PC-3 (cell line): ENCODE results near the gene PDSS2. TPM values are rescaled to one million over a fixed set of nuclear protein-coding genes. Genes with fewer than 3 reads are reported as not detected.
"Not testable (repeated sequence)": the region's sequence is repeated elsewhere in the genome, so short reads cannot be mapped to it uniquely, and the experiment has no call there.

Source experiments
- ATAC-seq: fragments of 200-7000 bp; cut with Tn5 transposase; 2 replicates; pipeline ENCODE4 v1.9.1; 2020; ENCODE audit warnings: mild to moderate bottlenecking, moderate library complexity
- BruUV-seq: library from RNA; stranded (reverse); fragments of 400-500 nt; replicated peaks from 2 replicates; lab custom pipeline; 2021; lab: Mats Ljungman, UMichigan
- CTCF ChIA-PET: fragments of 300-600 bp; sonication (Branson Sonifier 250); formaldehyde crosslinking; loops from one replicate; lab custom pipeline; 2022; ENCODE audit warnings: antibody characterized with exemption; lab: Charles Lee
- POLR2A ChIA-PET: fragments of 300-600 bp; sonication (Branson Sonifier 250); formaldehyde crosslinking; loops from one replicate; lab custom pipeline; 2022; ENCODE audit warnings: antibody characterized with exemption; ENCODE audit not compliant: unreplicated experiment; lab: Charles Lee
- DNase-seq: peaks from one replicate; pipeline ENCODE4 v3.0.0-alpha.2; 2015
- H2AFZ ChIP-seq: fragments of 300-600 bp; sonication (generic); 2 replicates; pipeline ENCODE4 v1.6.0; 2016; ENCODE audit warnings: antibody characterized with exemption, low read length
- H3F3A ChIP-seq: fragments of 300-600 bp; sonication (generic); one replicate; pipeline ENCODE4 v1.6.0; 2017; ENCODE audit warnings: antibody characterized with exemption, low read length, control low read depth, mild to moderate bottlenecking; ENCODE audit not compliant: unreplicated experiment
- H3K27ac ChIP-seq: fragments of 300-600 bp; sonication (generic); 2 replicates; pipeline ENCODE4 v1.5.1; 2016; ENCODE audit warnings: mild to moderate bottlenecking, low read length
- H3K27me3 ChIP-seq: fragments of 300-600 bp; sonication (generic); 2 replicates; pipeline ENCODE4 v1.6.1; 2016; ENCODE audit warnings: low read length, mixed read lengths
- H3K36me3 ChIP-seq: fragments of 300-600 bp; sonication (generic); 2 replicates; pipeline ENCODE4 v1.6.1; 2016; ENCODE audit warnings: low read depth, mixed run types, low read length, mixed read lengths
- H3K4me1 ChIP-seq: fragments of 300-600 bp; sonication (generic); 2 replicates; pipeline ENCODE4 v1.5.1; 2016; ENCODE audit warnings: low read length; ENCODE audit not compliant: insufficient read depth
- H3K4me2 ChIP-seq: fragments of 300-600 bp; sonication (generic); 2 replicates; pipeline ENCODE4 v1.6.0; 2016; ENCODE audit warnings: low read length
- H3K4me3 ChIP-seq: fragments of 300-600 bp; sonication (generic); 2 replicates; pipeline ENCODE4 v1.5.1; 2016; ENCODE audit warnings: mild to moderate bottlenecking, low read length, mixed read lengths
- H3K79me2 ChIP-seq: fragments of 300-600 bp; sonication (generic); 2 replicates; pipeline ENCODE4 v1.6.1; 2017; ENCODE audit warnings: low read length, mixed read lengths
- H3K9ac ChIP-seq: fragments of 300-600 bp; sonication (generic); 2 replicates; pipeline ENCODE4 v1.6.0; 2016; ENCODE audit warnings: mild to moderate bottlenecking, low read length
- H3K9me2 ChIP-seq: fragments of 300-600 bp; sonication (generic); replicated peaks from 2 replicates; pipeline ENCODE4 v1.6.1; 2016; ENCODE audit warnings: mixed run types, low read length, mixed read lengths
- H3K9me3 ChIP-seq: fragments of 300-600 bp; sonication (generic); 2 replicates; pipeline ENCODE4 v1.6.1; 2016; ENCODE audit warnings: low read length, mixed read lengths
- H4K20me1 ChIP-seq: fragments of 300-600 bp; sonication (generic); 2 replicates; pipeline ENCODE4 v1.6.1; 2016; ENCODE audit warnings: low read length, mixed read lengths
- EZH2 ChIP-seq: fragments of 300-600 bp; sonication (generic); IDR thresholded peaks from one replicate; pipeline ENCODE4 v1.6.1; 2017; ENCODE audit warnings: antibody characterized with exemption, mild to moderate bottlenecking, low read length; ENCODE audit not compliant: unreplicated experiment
- EZH2phosphoT487 ChIP-seq: fragments of 300-600 bp; sonication (generic); IDR thresholded peaks from 2 replicates; pipeline ENCODE4 v1.6.1; 2018; ENCODE audit warnings: mild to moderate bottlenecking, antibody characterized with exemption, low read length, borderline replicate concordance
- intact Hi-C: fragments of 100-400 bp; cut with micrococcal nuclease; formaldehyde crosslinking; loops from 2 replicates; pipeline ENCODE4 v1.9.0; 2023
- total RNA-seq: library from RNA; depleted of rRNA; stranded (reverse); fragments of >200 nt; gene quantifications from 2 replicates; pipeline ENCODE4 v1.2.3, GENCODE V29; 2014
- TF ChIP-seq, protein P1 (sequence below): fragments of 300-600 bp; sonication (generic); conservative IDR thresholded peaks from 2 replicates; pipeline ENCODE4 v1.5.1; 2017; ENCODE audit warnings: antibody characterized with exemption, low read depth, mild to moderate bottlenecking, low read length

PDSS2 gene
- total RNA-seq, 1 experiment from 2014 or later: 6.6 TPM

GRCh38 chr6:107284805-107285204 lies 174.6 kb downstream of the PDSS2 start:
- Histone ChIP-seq H3K27ac (no peak overlapping the region), H4K20me1 (no peaks in the 10 kb centered on the region), H3K4me1 (no peaks in the 10 kb centered on the region), H3K79me2 (no peaks in the 10 kb centered on the region), H3K9ac (no peak overlapping the region), H3F3A (no peaks in the 10 kb centered on the region), H3K9me2 (no peaks in the 10 kb centered on the region), H3K27me3 (no peaks in the 10 kb centered on the region), H2AFZ (no peak overlapping the region), H3K4me2 (no peak overlapping the region), H3K36me3 (no peaks in the 10 kb centered on the region), H3K9me3 (no peaks in the 10 kb centered on the region), H3K4me3 (no peak overlapping the region)
- ChIA-PET POLR2A (no interaction called here), CTCF (interaction anchor here (0.6 kb wide), 1 partner anchor 175 kb away, joined by 8 read pairs; no protein-coding TSS in a partner anchor)
- DNase-seq (no peak), ATAC-seq (no peak)
- intact Hi-C loops: no loop called here
- TF ChIP-seq, protein P1, sequence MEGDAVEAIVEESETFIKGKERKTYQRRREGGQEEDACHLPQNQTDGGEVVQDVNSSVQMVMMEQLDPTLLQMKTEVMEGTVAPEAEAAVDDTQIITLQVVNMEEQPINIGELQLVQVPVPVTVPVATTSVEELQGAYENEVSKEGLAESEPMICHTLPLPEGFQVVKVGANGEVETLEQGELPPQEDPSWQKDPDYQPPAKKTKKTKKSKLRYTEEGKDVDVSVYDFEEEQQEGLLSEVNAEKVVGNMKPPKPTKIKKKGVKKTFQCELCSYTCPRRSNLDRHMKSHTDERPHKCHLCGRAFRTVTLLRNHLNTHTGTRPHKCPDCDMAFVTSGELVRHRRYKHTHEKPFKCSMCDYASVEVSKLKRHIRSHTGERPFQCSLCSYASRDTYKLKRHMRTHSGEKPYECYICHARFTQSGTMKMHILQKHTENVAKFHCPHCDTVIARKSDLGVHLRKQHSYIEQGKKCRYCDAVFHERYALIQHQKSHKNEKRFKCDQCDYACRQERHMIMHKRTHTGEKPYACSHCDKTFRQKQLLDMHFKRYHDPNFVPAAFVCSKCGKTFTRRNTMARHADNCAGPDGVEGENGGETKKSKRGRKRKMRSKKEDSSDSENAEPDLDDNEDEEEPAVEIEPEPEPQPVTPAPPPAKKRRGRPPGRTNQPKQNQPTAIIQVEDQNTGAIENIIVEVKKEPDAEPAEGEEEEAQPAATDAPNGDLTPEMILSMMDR: no peak
- no peak for TF ChIP-seq EZH2phosphoT487
- no peak for TF ChIP-seq EZH2
- no TSS peak for BruUV-seq

GRCh38 chr6:107280791-107281190 lies 178.6 kb downstream of the PDSS2 start:
- Histone ChIP-seq H3F3A (no peaks in the 10 kb centered on the region), H4K20me1 (no peaks in the 10 kb centered on the region), H3K9me2 (no peaks in the 10 kb centered on the region), H3K4me2 (no peak overlapping the region), H3K79me2 (no peaks in the 10 kb centered on the region), H3K9me3 (no peaks in the 10 kb centered on the region), H3K27ac (no peak overlapping the region), H2AFZ (no peak overlapping the region), H3K4me1 (no peaks in the 10 kb centered on the region), H3K9ac (no peak overlapping the region), H3K36me3 (no peaks in the 10 kb centered on the region), H3K27me3 (no peaks in the 10 kb centered on the region), H3K4me3 (no peak overlapping the region)
- DNase-seq (no peak), ATAC-seq (no peak)
- CTCF ChIA-PET: no interaction called here
- intact Hi-C loops: no loop called here
- TF ChIP-seq EZH2phosphoT487 (no peak), EZH2 (no peak)
- TF ChIP-seq, protein P1: no peak
- POLR2A ChIA-PET: no interaction called here
- BruUV-seq: no TSS peak

DNA sequence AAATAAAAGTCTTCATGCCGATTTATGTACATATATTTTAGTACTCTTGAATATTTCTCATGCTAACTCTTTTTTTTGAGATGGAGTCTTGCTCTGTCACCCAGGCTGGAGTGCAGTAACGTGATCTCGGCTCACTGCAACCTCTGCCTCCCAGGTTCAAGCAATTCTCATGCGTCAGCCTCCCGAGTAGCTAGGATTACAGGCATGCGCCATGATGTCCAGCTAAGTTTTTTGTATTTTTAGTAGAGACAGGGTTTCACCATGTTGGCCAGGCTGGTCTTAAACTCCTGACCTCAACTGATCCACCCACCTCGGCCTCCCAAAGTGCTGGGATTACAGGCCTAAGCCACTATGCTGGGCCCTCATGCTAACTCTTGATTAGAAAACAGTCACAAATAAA lies 179.4 kb downstream of the PDSS2 start:
- H3K4me3 ChIP-seq, ATAC-seq, BruUV-seq, H3F3A ChIP-seq, DNase-seq, H3K4me2 ChIP-seq, H3K36me3 ChIP-seq, intact Hi-C loops, H3K79me2 ChIP-seq, H3K4me1 ChIP-seq, H4K20me1 ChIP-seq, H3K9ac ChIP-seq, H3K27ac ChIP-seq, H3K27me3 ChIP-seq, H2AFZ ChIP-seq, CTCF ChIA-PET, H3K9me2 ChIP-seq, POLR2A ChIA-PET, H3K9me3 ChIP-seq: not testable (repeated sequence)
